ENCODE measurements around the gene MED13L. TPM values are rescaled to one million over a fixed set of nuclear protein-coding genes. Genes with fewer than 3 reads are reported as not detected.

MED13L gene
- total and polyA plus RNA-seq, 2 of the 4 experiments (the other 2 are of a cell fraction) = 17.9 to 49.1 TPM

- Histone ChIP-seq H2BK15ac (ENCODE audit: low read depth, low read length) (no peak overlapping the region), H3K36me3 (ENCODE audit: control insufficient read depth, insufficient read depth, low read length) (no peaks in the 10 kb centered on the region), H4K8ac (ENCODE audit: low read depth in 2 of 2, low read length in 2 of 2) (no peak overlapping the region), H2AK9ac (replicated peaks; ENCODE audit: low read depth, low read length, poor library complexity) (no peak overlapping the region), H2BK5ac (ENCODE audit: low read depth, low read length, poor library complexity, severe bottlenecking) (no peak overlapping the region), H3K9me3 (ENCODE audit: control insufficient read depth, insufficient read depth, low read length) (no peaks in the 10 kb centered on the region), H2AK5ac (ENCODE audit: low read depth, low read length) (no peak overlapping the region), H3K9ac (ENCODE audit: low read depth, low read length) (no peak overlapping the region), H2BK20ac (ENCODE audit: low read depth, low read length) (no peak overlapping the region), H3K18ac (ENCODE audit: low read depth, low read length) (no peak overlapping the region), H3K4ac (ENCODE audit: low read depth, low read length) (no peak overlapping the region), H4K20me1 (ENCODE audit: insufficient read depth, low read length) (peaks cover 74% of the 10 kb centered on the region), H3K4me3 (ENCODE audit: insufficient read depth, low read depth, low read length) (no peak overlapping the region), H2BK120ac (ENCODE audit: low read depth, low read length) (no peak overlapping the region), H3K27me3 (ENCODE audit: control insufficient read depth, insufficient read depth, low read length) (no peaks in the 10 kb centered on the region), H4K5ac (ENCODE audit: low read depth, low read length) (no peak overlapping the region), H3K14ac (replicated peaks; ENCODE audit: low read depth, low read length) (no peak overlapping the region), H4K91ac (ENCODE audit: insufficient read depth, low read depth, low read length) (no peak overlapping the region), H2AFZ (replicated peaks; ENCODE audit: low read length, poor library complexity) (no peak overlapping the region), H3K56ac (ENCODE audit: extremely low read depth, insufficient read depth, low read length) (no peak overlapping the region), H3K4me2 (ENCODE audit: low read depth, low read length) (no peak overlapping the region), H3K9me1 (ENCODE audit: insufficient read depth, low read length) (peaks cover 5% of the 10 kb centered on the region; the same call in 1 of the 2 replicates), H3K23ac (ENCODE audit: low read depth, low read length) (no peak overlapping the region), H3K27ac (ENCODE audit: insufficient read depth, low read length) (no peak overlapping the region), H3K79me1 (ENCODE audit: low read depth in 1 of 2, low read length in 2 of 2) (peaks cover 13 to 58% of the 10 kb centered on the region in 2 experiments), H3K4me1 (ENCODE audit: control insufficient read depth, insufficient read depth, low read length) (peaks cover 2% of the 10 kb centered on the region)
- dilution Hi-C loops (cut with HindIII; ENCODE audit: low sequenced_read_pairs, unreplicated experiment) (no loop called here), in situ Hi-C loops (cut with MboI; ENCODE audit: low sequenced_read_pairs) (no loop called here), intact Hi-C loops (cut with micrococcal nuclease) (loop anchor here (5.0 kb wide), 2 partner anchors 94 to 219 kb away; no protein-coding TSS in a partner anchor)
- DNase-seq = peak; percentile 54
- ChIA-PET POLR2A (ENCODE audit: unreplicated experiment) (no interaction called here), CTCF (interaction anchor here (0.6 to 1.2 kb wide), 2 partner anchors 226 to 342 kb away, joined by 3 read pairs; no protein-coding TSS in a partner anchor)
- no TSS peak for BruUV-seq (replicated peaks)
- TF ChIP-seq MAFK (IDR thresholded peaks at IDR 0.05; ENCODE audit: low read depth, low read length) (no peak), CEBPB (IDR thresholded peaks at IDR 0.05; ENCODE audit: low read depth, low read length) (no peak), RAD21 (IDR thresholded peaks at IDR 0.05; ENCODE audit: low read length) (peak; percentile 68), SMC3 (IDR thresholded peaks at IDR 0.05; ENCODE audit: low read depth, low read length) (peak; percentile 77), BHLHE40 (IDR thresholded peaks at IDR 0.05; ENCODE audit: low read depth, low read length) (no peak), RCOR1 (IDR thresholded peaks at IDR 0.05; ENCODE audit: insufficient replicate concordance, low read length) (no peak), ELK1 (IDR thresholded peaks at IDR 0.05; ENCODE audit: borderline replicate concordance, low read depth, low read length) (no peak), MAZ (IDR thresholded peaks at IDR 0.05; ENCODE audit: borderline replicate concordance, low read depth, low read length) (no peak), CHD1 (IDR thresholded peaks at IDR 0.05; ENCODE audit: low read depth, low read length) (no peak), POLR2A (IDR thresholded peaks at IDR 0.05; ENCODE audit: low read depth, low read length) (no peak), CTCF (conservative IDR thresholded peaks at IDR 0.05; ENCODE audit: low read depth, low read length) (peak; percentile 64), FOS (IDR thresholded peaks at IDR 0.05; ENCODE audit: low read depth, low read length) (no peak), MXI1 (IDR thresholded peaks at IDR 0.05; ENCODE audit: borderline replicate concordance, low read depth, low read length) (no peak), RFX5 (IDR thresholded peaks at IDR 0.05; ENCODE audit: low read depth, low read length) (no peak), NFE2L2 (IDR thresholded peaks at IDR 0.05; ENCODE audit: low read depth, low read length) (no peak)
- TF ChIP-seq, protein P1, sequence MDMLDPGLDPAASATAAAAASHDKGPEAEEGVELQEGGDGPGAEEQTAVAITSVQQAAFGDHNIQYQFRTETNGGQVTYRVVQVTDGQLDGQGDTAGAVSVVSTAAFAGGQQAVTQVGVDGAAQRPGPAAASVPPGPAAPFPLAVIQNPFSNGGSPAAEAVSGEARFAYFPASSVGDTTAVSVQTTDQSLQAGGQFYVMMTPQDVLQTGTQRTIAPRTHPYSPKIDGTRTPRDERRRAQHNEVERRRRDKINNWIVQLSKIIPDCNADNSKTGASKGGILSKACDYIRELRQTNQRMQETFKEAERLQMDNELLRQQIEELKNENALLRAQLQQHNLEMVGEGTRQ (IDR thresholded peaks at IDR 0.05; ENCODE audit: low read depth, low read length) = no peak
- peak; percentile 40; the same call in 1 of the 2 replicates for ATAC-seq (ENCODE audit: low read depth)
- 0 to 88% methylated on average over 1 of the region's 3 CpGs for WGBS, 2 experiments (ENCODE audit: extremely low coverage in 2 of 2, insufficient read length in 1 of 2)
These were observed 41.3 kb downstream of the MED13L start for GRCh38 chr12:116236148-116236731.
